ENCODE measurements around the gene ILF2. TPM values are rescaled to one million over a fixed set of nuclear protein-coding genes. Genes with fewer than 3 reads are reported as not detected.
"Not testable (repeated sequence)": the region's sequence is repeated elsewhere in the genome, so short reads cannot be mapped to it uniquely, and the experiment has no call there.

ILF2 gene
- total RNA-seq, 2 donors from 2014 or later = 136 to 142 TPM

DNA sequence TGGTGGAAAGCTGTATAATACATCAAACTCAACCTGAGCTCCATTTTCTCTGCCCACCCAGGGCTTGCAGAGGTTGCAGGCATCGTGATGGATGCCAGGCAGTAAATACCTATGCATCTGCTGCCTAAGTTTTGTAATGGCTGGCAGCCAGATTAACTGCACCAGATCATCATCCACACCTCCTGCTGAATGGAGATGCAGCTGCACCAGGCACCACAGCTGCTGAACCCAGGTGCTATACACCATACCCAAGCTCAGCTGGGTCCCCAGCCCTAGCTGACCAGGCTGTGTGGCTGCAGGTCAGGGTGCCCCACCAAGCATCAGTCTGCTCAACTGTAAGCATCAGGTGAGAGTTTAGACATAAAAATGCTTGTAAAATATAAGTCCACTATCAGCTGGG lies 19.0 kb downstream of the ILF2 start:
- no peak for DNase-seq
- peaks cover 21% of the 10 kb centered on the region for H3K4me1 Mint-ChIP-seq
- no peak for ATAC-seq

DNA sequence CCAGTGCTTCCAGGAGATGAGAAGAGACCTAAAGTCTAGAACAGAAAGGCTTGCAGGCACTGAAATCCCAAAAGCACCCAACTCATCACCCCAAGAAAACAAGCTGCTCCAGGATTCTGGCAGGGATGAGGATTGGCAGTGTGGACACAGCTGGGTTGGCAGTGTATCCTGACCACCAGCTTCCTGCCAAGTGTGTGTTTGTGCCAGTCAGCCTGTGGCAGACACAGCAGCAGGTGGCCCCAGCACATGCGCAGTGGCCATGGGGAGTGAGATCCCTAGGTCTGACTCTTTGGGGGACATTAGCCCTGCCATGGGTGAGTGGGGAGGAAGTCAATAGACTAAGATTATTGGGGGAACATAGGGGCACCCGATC lies 20.9 kb downstream of the ILF2 start:
- peak overlapping the region; percentile 53 for H3K4me3 Mint-ChIP-seq
- H3K4me1 Mint-ChIP-seq = peaks cover 34% of the 10 kb centered on the region
- no peaks in the 10 kb centered on the region for H3K9me3 ChIP-seq (ENCODE audit: control insufficient read depth, low read length, poor library complexity, severe bottlenecking)
- no peaks in the 10 kb centered on the region for H3K27me3 Mint-ChIP-seq
- ATAC-seq (peak; percentile 15), DNase-seq (no peak)
- peak overlapping the region; percentile 72 for H3K27ac Mint-ChIP-seq
- peaks cover 6% of the 10 kb centered on the region for H3K36me3 Mint-ChIP-seq (ENCODE audit: low read depth)

More for the DNA sequence above, 19.0 kb downstream of the ILF2 start:
- H3K36me3 Mint-ChIP-seq (ENCODE audit: low read depth) = no peaks in the 10 kb centered on the region
- no peaks in the 10 kb centered on the region for H3K9me3 ChIP-seq (ENCODE audit: control insufficient read depth, low read length, poor library complexity, severe bottlenecking)
- no peaks in the 10 kb centered on the region for H3K27me3 Mint-ChIP-seq
- no peak overlapping the region for H3K4me3 Mint-ChIP-seq
- H3K27ac Mint-ChIP-seq = no peak overlapping the region

DNA sequence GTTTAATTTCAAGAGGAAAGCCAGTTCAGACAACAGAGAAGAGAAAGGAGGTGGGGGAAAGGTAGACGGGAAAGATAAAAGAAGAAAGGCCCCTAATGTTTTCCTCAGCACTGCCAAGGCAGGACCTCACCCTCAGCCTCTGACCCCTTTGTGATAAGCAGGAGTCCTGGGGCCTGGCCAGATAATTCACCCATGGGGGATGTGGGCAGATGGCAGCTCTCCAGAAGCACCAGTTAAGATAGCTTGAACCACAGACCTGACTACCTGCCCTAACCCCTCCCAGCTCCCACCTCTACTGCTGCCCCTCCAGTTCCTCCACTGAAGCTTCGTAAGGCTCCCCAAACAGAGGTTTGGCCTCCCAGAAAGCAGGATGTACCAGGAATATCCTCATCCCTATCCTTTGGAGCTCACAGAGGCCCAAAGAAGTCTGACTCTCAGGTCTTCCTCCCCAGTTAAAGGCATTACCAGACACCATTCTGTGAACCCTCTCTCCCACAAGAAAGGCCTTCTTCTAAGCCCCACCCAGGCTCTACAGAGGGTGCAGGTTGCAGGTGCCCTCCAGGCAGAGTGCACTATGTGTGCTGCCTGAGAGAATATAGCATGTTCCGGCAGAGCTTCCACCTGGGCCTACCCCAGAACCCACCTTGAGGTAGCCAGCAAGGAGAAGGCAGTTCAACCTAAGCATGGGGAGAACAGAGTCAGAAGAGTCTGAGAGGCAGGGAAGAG lies 21.5 kb downstream of the ILF2 start:
- ATAC-seq = peak; percentile 84
- H3K4me3 Mint-ChIP-seq = peak overlapping the region; percentile 53

DNA sequence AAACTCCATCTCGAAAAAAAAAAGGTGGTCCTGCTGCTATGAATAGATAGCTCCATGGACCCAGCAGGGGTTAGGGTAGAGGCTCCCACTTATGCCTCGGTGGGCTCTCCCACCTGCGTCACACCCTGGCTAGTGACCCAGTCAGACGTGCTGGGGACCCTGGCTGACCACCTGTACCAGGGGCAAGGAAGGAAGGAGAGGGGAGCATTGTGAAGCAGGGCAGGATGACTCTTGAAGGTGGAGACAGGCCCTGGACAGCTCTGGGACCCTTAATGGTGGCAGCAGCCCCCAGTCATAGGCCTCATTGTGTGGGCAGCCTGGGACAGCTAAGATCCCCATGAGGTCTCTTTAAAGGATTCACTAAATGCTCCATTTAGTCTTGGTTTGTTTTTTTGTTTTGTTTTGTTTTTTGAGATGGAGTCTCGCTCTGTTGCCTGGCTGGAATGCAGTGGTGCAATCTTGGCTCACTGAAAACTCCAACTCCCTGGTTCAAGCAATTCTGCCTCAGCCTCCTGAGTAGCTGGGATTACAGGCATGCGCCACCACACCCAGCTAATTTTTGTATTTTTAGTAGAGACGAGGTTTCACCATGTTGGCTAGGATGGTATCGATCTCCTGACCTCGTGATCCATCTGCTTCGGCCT lies 22.7 kb downstream of the ILF2 start:
- no peak for DNase-seq
- no peak overlapping the region for H3K4me3 Mint-ChIP-seq
- peaks cover 45% of the 10 kb centered on the region for H3K4me1 Mint-ChIP-seq
- H3K27ac Mint-ChIP-seq = peak overlapping the region; percentile 72
- no peaks in the 10 kb centered on the region for H3K27me3 Mint-ChIP-seq
- no peak for ATAC-seq
- no peaks in the 10 kb centered on the region for H3K9me3 ChIP-seq (ENCODE audit: control insufficient read depth, low read length, poor library complexity, severe bottlenecking)
- H3K36me3 Mint-ChIP-seq (ENCODE audit: low read depth) = peaks cover 10% of the 10 kb centered on the region

More for the DNA sequence above, 21.5 kb downstream of the ILF2 start:
- Mint-ChIP-seq H3K36me3 (ENCODE audit: low read depth) (peaks cover 6% of the 10 kb centered on the region), H3K27me3 (no peaks in the 10 kb centered on the region), H3K27ac (peak overlapping the region; percentile 72), H3K4me1 (peaks cover 38% of the 10 kb centered on the region)
- DNase-seq = no peak
- H3K9me3 ChIP-seq (ENCODE audit: control insufficient read depth, low read length, poor library complexity, severe bottlenecking) = no peaks in the 10 kb centered on the region

DNA sequence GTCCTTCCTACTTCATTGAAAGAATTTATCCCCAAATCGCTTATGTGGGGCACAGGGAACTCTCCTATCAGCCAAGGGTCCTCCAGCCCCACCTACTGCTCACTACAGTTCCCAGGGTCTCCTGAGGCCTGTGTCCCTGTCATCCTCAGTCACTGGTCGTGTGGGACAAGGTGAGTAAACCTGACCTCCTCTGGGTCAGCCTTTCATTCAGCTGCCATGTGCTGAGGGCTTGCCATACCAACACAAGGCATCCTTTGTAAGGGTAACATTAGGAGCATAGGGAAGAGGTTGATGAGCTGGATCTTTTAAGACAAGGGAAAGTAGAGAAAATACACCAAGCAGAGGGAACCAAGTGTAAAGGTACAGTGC lies 23.5 kb downstream of the ILF2 start:
- no peaks in the 10 kb centered on the region for H3K27me3 Mint-ChIP-seq
- peaks cover 48% of the 10 kb centered on the region for H3K4me1 Mint-ChIP-seq
- DNase-seq (no peak), ATAC-seq (no peak)
- no peaks in the 10 kb centered on the region for H3K9me3 ChIP-seq (ENCODE audit: control insufficient read depth, low read length, poor library complexity, severe bottlenecking)
- H3K36me3 Mint-ChIP-seq (ENCODE audit: low read depth) = peaks cover 13% of the 10 kb centered on the region
- peak overlapping the region; percentile 71 for H3K4me3 Mint-ChIP-seq
- H3K27ac Mint-ChIP-seq = peak overlapping the region; percentile 72

DNA sequence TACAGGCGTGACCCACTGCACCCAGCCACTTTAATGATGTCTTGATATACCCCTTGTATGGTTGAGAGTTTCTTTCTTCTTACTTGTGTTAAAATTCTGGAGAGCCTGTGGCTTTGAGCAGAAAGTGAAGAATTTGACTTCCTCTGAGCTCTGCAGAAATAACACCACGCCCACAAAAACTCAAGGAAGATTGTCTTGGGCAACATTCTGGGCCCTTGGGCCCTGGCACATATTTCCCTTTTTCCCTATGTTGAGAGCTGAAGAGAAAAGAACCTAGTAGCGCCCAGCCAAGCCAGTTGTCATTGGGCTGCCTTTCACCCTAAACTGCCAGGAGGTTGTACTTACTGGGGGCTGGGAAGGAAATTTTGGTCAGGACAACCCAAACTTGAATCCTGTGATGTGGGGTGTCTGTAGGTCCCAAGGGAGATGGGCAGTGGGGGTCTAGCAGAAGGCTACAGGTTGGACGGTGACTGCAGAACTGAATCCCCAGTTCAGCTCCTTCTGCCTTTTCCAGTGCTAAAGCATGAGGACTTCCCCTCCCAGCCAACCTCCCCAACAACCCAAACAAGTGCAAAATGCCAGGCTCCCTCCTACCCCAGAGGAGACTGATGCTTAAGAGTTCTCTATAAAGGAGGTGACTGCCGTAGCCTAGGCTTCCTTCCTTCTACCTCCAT lies 24.0 kb downstream of the ILF2 start:
- DNase-seq (no peak), ATAC-seq (no peak)
- peak overlapping the region; percentile 82 for H3K27ac Mint-ChIP-seq
- no peaks in the 10 kb centered on the region for H3K27me3 Mint-ChIP-seq
- H3K4me1 Mint-ChIP-seq = peaks cover 48% of the 10 kb centered on the region
- H3K9me3 ChIP-seq (ENCODE audit: control insufficient read depth, low read length, poor library complexity, severe bottlenecking) = no peaks in the 10 kb centered on the region
- H3K4me3 Mint-ChIP-seq = no peak overlapping the region
- H3K36me3 Mint-ChIP-seq (ENCODE audit: low read depth) = peaks cover 13% of the 10 kb centered on the region

DNA sequence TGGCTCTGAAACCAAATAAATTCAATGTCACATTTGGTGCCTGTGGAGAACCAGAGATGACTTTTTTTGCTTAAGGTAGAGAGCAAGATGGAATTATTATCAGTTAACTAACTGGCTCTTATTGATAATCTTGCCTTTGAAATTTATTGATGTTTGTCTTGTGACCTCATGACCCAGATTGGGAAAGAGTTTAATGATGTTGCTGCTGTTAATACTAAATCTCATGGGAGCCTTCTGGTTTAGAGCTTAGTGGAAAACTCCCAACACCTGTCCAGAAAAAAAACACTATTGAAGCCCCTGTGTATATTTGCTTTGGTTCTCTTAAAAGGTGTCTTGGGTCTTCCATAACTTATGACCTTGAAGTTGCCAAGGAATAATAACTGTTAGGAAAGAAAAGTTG lies 27.0 kb downstream of the ILF2 start:
- H3K4me1 Mint-ChIP-seq = peaks cover 39% of the 10 kb centered on the region
- peaks cover 13% of the 10 kb centered on the region for H3K36me3 Mint-ChIP-seq (ENCODE audit: low read depth)

DNA sequence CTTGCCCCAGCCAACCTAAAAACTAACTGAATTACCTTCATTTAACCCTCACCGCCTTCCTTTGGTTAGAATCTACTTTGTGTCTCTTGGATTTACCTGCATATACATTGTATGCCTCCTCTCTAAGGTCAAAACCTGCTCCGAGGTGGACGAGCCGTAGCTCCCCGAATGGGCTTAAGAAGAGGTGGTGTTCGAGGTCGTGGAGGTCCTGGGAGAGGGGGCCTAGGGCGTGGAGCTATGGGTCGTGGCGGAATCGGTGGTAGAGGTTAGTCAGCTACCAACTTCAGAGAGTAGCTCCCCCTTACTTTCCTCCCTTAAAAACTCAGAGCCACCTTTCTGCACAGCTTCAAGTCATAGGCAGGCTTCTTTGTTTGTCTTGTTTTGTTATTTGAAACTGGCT lies 27.7 kb downstream of the ILF2 start:
- Mint-ChIP-seq H3K4me1 (peaks cover 39% of the 10 kb centered on the region), H3K36me3 (ENCODE audit: low read depth) (peaks cover 13% of the 10 kb centered on the region)

More for the DNA sequence above, 27.0 kb downstream of the ILF2 start:
- ATAC-seq = no peak
- DNase-seq = no peak
- Mint-ChIP-seq H3K27ac (peak overlapping the region; percentile 82), H3K4me3 (no peak overlapping the region), H3K27me3 (no peaks in the 10 kb centered on the region)
- no peaks in the 10 kb centered on the region for H3K9me3 ChIP-seq (ENCODE audit: control insufficient read depth, low read length, poor library complexity, severe bottlenecking)

DNA sequence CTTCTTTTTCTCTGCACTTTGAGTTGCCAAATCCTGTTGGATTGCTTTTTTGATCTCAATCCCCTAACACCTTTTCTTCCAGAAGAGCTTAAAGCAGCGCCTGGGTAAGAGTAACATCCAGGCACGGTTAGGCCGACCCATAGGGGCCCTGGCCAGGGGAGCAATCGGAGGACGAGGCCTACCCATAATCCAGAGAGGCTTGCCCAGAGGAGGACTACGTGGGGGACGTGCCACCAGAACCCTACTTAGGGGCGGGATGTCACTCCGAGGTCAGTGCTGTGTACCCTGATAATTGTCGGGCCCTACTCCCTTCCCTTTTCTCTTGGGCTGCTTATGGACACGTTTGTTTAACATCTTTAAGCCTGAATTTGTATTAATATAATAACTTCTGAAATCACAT lies 28.6 kb downstream of the ILF2 start:
- Mint-ChIP-seq H3K27me3 (no peaks in the 10 kb centered on the region), H3K4me1 (peaks cover 41% of the 10 kb centered on the region), H3K36me3 (ENCODE audit: low read depth) (peaks cover 17% of the 10 kb centered on the region), H3K27ac (peak overlapping the region; percentile 85), H3K4me3 (no peak overlapping the region)
- no peaks in the 10 kb centered on the region for H3K9me3 ChIP-seq (ENCODE audit: control insufficient read depth, low read length, poor library complexity, severe bottlenecking)
- no peak for ATAC-seq
- DNase-seq = no peak

More for the DNA sequence above, 27.7 kb downstream of the ILF2 start:
- Mint-ChIP-seq H3K4me3 (no peak overlapping the region), H3K27me3 (no peaks in the 10 kb centered on the region), H3K27ac (peak overlapping the region; percentile 82)
- ATAC-seq (no peak), DNase-seq (no peak)
- no peaks in the 10 kb centered on the region for H3K9me3 ChIP-seq (ENCODE audit: control insufficient read depth, low read length, poor library complexity, severe bottlenecking)

DNA sequence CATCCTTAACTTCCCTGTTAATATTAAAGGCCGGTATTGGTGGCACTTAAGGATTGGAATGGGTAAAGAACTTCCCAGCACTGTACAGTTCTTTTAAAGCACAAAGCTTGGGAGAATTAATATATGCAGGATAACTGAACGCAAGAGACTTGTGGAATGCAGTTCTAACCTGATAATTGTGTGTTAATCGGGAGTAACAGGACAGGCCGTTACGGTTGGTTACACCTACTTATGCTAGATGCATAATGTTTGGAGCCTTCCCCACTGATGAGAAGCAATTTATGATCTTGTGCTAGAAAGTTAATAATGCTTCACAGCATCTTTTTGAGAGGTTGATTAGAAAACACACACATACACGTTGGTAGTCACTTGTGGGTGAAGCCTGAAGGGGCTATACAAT lies 29.9 kb downstream of the ILF2 start:
- peaks cover 39% of the 10 kb centered on the region for H3K4me1 Mint-ChIP-seq
- H3K27me3 Mint-ChIP-seq = no peaks in the 10 kb centered on the region
- DNase-seq (no peak), ATAC-seq (no peak)
- H3K27ac Mint-ChIP-seq = peak overlapping the region; percentile 85
- no peak overlapping the region for H3K4me3 Mint-ChIP-seq
- H3K9me3 ChIP-seq (ENCODE audit: control insufficient read depth, low read length, poor library complexity, severe bottlenecking) = no peaks in the 10 kb centered on the region
- H3K36me3 Mint-ChIP-seq (ENCODE audit: low read depth) = peaks cover 21% of the 10 kb centered on the region

DNA sequence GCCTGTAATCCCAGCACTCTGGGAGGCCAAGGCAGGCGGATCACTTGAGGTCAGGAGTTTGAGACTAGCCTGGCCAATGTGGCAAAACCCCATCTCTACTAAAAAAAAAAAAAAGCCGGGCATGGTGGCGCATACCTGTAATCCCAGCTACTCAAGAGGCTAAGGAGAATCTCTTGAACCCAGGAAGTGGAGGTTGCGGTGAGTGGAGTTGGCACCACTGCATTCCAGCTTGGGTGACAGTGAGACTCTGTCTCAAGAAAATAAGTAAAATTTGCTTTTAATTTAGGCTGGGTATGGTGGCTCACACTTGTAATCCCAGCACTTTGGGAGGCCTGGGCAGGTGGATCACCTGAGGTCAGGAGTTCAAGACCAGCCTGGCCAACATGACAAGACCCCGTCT lies 30.6 kb downstream of the ILF2 start:
- Mint-ChIP-seq H3K4me1 (peaks cover 37% of the 10 kb centered on the region), H3K36me3 (ENCODE audit: low read depth) (peaks cover 15% of the 10 kb centered on the region)
- not testable (repeated sequence) for ATAC-seq; H3K4me3 Mint-ChIP-seq; H3K27ac Mint-ChIP-seq; H3K27me3 Mint-ChIP-seq; H3K9me3 ChIP-seq (ENCODE audit: control insufficient read depth, low read length, poor library complexity, severe bottlenecking); DNase-seq

DNA sequence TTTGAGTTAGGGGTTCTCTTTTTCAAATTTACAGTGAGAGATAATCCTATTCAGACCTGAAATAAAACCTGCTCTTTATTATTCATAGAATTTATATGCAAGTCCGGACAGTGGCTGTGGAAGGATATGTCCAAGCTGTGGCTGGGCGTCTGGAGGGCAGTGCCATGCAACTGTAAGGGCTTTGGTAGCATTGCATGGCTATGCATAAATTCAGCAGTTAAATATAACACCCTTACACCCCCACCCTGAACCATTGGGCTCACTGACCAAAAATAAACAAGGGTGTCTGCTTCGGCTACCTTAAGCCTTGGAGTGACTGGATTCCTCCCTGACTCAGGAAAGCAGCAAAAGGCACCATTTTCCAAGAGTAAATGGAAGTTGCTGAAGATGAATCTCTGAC lies 31.5 kb downstream of the ILF2 start:
- H3K27me3 Mint-ChIP-seq = no peaks in the 10 kb centered on the region
- ATAC-seq (no peak), DNase-seq (no peak)
- H3K27ac Mint-ChIP-seq = no peak overlapping the region
- H3K36me3 Mint-ChIP-seq (ENCODE audit: low read depth) = peaks cover 17% of the 10 kb centered on the region
- H3K4me1 Mint-ChIP-seq = peaks cover 36% of the 10 kb centered on the region
- H3K4me3 Mint-ChIP-seq = no peak overlapping the region
- no peaks in the 10 kb centered on the region for H3K9me3 ChIP-seq (ENCODE audit: control insufficient read depth, low read length, poor library complexity, severe bottlenecking)

DNA sequence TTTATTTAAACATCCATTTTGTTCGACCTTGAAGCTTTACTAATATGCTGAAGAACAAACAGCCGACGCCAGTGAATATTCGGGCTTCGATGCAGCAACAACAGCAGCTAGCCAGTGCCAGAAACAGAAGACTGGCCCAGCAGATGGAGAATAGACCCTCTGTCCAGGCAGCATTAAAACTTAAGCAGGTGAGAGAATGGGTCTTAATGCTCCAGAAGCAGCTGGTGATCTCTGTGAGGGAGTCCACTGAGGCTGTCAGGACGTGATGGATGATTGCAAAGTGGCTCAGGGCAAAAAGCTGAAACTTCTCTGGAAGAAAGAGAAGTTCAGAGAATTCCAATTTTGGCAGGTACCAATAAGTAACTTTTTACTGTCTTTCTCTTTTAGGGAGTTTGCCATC lies 32.5 kb downstream of the ILF2 start:
- H3K4me3 Mint-ChIP-seq = no peak overlapping the region
- peaks cover 37% of the 10 kb centered on the region for H3K4me1 Mint-ChIP-seq
- peak overlapping the region; percentile 60 for H3K27ac Mint-ChIP-seq
- H3K36me3 Mint-ChIP-seq (ENCODE audit: low read depth) = peaks cover 13% of the 10 kb centered on the region
- no peak for DNase-seq
- no peaks in the 10 kb centered on the region for H3K9me3 ChIP-seq (ENCODE audit: control insufficient read depth, low read length, poor library complexity, severe bottlenecking)
- H3K27me3 Mint-ChIP-seq = no peaks in the 10 kb centered on the region
- no peak for ATAC-seq
